Measurements from ENCODE around the gene BICRA. TPM values are rescaled to one million over a fixed set of nuclear protein-coding genes. Genes with fewer than 3 reads are reported as not detected.

The BICRA gene
- total RNA-seq, 1 experiment from 2014 or later: 29.3 TPM

GRCh38 chr19:47614021-47614295 lies 5.0 kb downstream of the BICRA start:
- TF ChIP-seq CTCF (conservative IDR thresholded peaks at IDR 0.05): no peak
- Mint-ChIP-seq H3K36me3 (ENCODE audit: insufficient read depth in 1 of 3, low read depth in 3 of 3) (peaks cover 5 to 21% (median 11%) of the 10 kb centered on the region in 3 experiments), H3K9me3 (no peaks in the 10 kb centered on the region), H3K27ac (peak overlapping the region; percentile 90 to 95 (median 91)), H3K4me1 (peaks cover 49 to 57% of the 10 kb centered on the region in 2 experiments), H3K27me3 (ENCODE audit: low read depth) (no peaks in the 10 kb centered on the region), H3K4me3 (peak overlapping the region; percentile 3 to 66; a peak in 4 of 5 replicates)
- Histone ChIP-seq H3T11ph (ENCODE audit: low read length) (no peak overlapping the region), H4K20me1 (ENCODE audit: control insufficient read depth, insufficient read depth, insufficient read length) (no peaks in the 10 kb centered on the region), H3K79me1 (ENCODE audit: insufficient read depth, low read depth, low read length, poor library complexity, severe bottlenecking) (peaks cover 7% of the 10 kb centered on the region), H2AK5ac (ENCODE audit: insufficient read length, low read length) (no peak overlapping the region), H3K4me2 (ENCODE audit: insufficient read depth, insufficient read length, low read length) (peak overlapping the region; percentile 12), H2BK20ac (ENCODE audit: low read depth, low read length, poor library complexity, severe bottlenecking) (no peak overlapping the region), H3K18ac (ENCODE audit: insufficient read length, low read depth, low read length) (no peak overlapping the region), H3K23ac (ENCODE audit: insufficient read length, low read depth, low read length) (no peak overlapping the region), H4K91ac (ENCODE audit: insufficient read length, low read depth, low read length) (peak overlapping the region; percentile 39), H3K4me1 (ENCODE audit: insufficient read depth, low read length) (peaks cover 8% of the 10 kb centered on the region; the same call in 1 of the 2 replicates), H2BK15ac (ENCODE audit: low read depth, low read length) (no peak overlapping the region), H2AFZ (ENCODE audit: low read length) (no peak overlapping the region), H3K9me3 (ENCODE audit: control insufficient read depth, low read depth, low read length) (no peaks in the 10 kb centered on the region), H4K8ac (replicated peaks; ENCODE audit: insufficient read length, low read depth, low read length) (no peak overlapping the region), H3K9ac (ENCODE audit: extremely low read depth, insufficient read length, low read length) (no peak overlapping the region), H3K79me2 (ENCODE audit: insufficient read depth, low read length) (peaks cover 46% of the 10 kb centered on the region; the same call in 1 of the 2 replicates), H3K14ac (ENCODE audit: insufficient read depth, low read length) (no peak overlapping the region), H2BK12ac (ENCODE audit: insufficient read length, low read depth, low read length) (peak overlapping the region; percentile 37), H2BK5ac (ENCODE audit: insufficient read length, low read length) (no peak overlapping the region), H3K27ac (ENCODE audit: insufficient read length, low read depth, low read length) (peak overlapping the region; percentile 65), H3K4ac (ENCODE audit: low read depth, low read length) (no peak overlapping the region), H3K23me2 (ENCODE audit: insufficient read length, low read depth, low read length, poor library complexity, severe bottlenecking) (peaks cover 2% of the 10 kb centered on the region), H3K56ac (ENCODE audit: insufficient read length, low read depth, low read length) (no peak overlapping the region), H3K27me3 (ENCODE audit: insufficient read depth, low read length) (no peaks in the 10 kb centered on the region), H4K5ac (ENCODE audit: insufficient read length, low read depth, low read length) (no peak overlapping the region), H2BK120ac (ENCODE audit: low read depth, low read length, poor library complexity, severe bottlenecking) (no peak overlapping the region)
- DNase-seq: no peak
- no CpG with 5 or more reads among the region's 3 CpGs for WGBS (ENCODE audit: extremely low coverage, insufficient read length, low lambda C conversion rate)

Data from H9 (cell line).